CD4-positive, alpha-beta memory T cell (primary cell): ENCODE data around the gene IFNA13. TPM values are rescaled to one million over a fixed set of nuclear protein-coding genes. Genes with fewer than 3 reads are reported as not detected.

Experiments
- CTCF ChIA-PET: fragments of 350-600 bp; sonication (Branson Sonifier 250); formaldehyde crosslinking; loops from one replicate; lab custom pipeline; 2021; ENCODE audit warnings: inconsistent platforms; ENCODE audit not compliant: partially characterized antibody; lab: Charles Lee
- POLR2A ChIA-PET: fragments of 350-600 bp; sonication (Branson Sonifier 250); formaldehyde crosslinking; loops from one replicate; lab custom pipeline; 2021; ENCODE audit not compliant: partially characterized antibody; lab: Charles Lee
- DNase-seq, 5 donors: peaks; one replicate each; pipeline versions ENCODE4 v3.0.0 to v3.0.0-alpha.2; 2020 to 2022; ENCODE audit warnings: mixed read lengths in 1 of 5
- H3K27ac ChIP-seq: one replicate; pipeline ENCODE4 v1.7.0; 2013; ENCODE audit warnings: low read depth, low read length
- H3K27me3 ChIP-seq: 2 replicates; pipeline ENCODE4 v1.7.0; 2013; ENCODE audit warnings: mild to moderate bottlenecking, low read length, moderate library complexity; ENCODE audit not compliant: insufficient read depth
- H3K36me3 ChIP-seq: 2 replicates; pipeline ENCODE4 v1.7.0; 2013; ENCODE audit warnings: mild to moderate bottlenecking, low read length, moderate library complexity; ENCODE audit not compliant: insufficient read depth
- H3K4me1 ChIP-seq: 2 replicates; pipeline ENCODE4 v1.7.0; 2013; ENCODE audit warnings: mild to moderate bottlenecking, low read length, moderate library complexity; ENCODE audit not compliant: insufficient read depth
- H3K4me3 ChIP-seq, 2 donors: one replicate each; pipeline ENCODE4 v1.7.0; 2013; ENCODE audit warnings: low read length in 2 of 2, mild to moderate bottlenecking in 1 of 2
- H3K9me3 ChIP-seq, 2 donors: one replicate each; pipeline ENCODE4 v1.7.0; 2013; ENCODE audit warnings: low read length in 2 of 2, control low read depth in 1 of 2; ENCODE audit not compliant: control insufficient read depth in 1 of 2
- H3K27ac Mint-ChIP-seq, 7 donors: one replicate each; pipeline ENCODE4 v1.8.0; 2020 to 2021; ENCODE audit warnings: mixed read lengths in 7 of 7, mild to moderate bottlenecking in 6 of 7, inconsistent platforms in 3 of 7, moderate library complexity in 3 of 7
- H3K27me3 Mint-ChIP-seq, 2 donors: one replicate each; pipeline ENCODE4 v1.8.0; 2020 to 2021; ENCODE audit warnings: mixed read lengths in 2 of 2
- H3K36me3 Mint-ChIP-seq, 2 donors: one replicate each; pipeline ENCODE4 v1.8.0; 2020 to 2021; ENCODE audit warnings: mixed read lengths in 2 of 2, inconsistent platforms in 1 of 2, mild to moderate bottlenecking in 1 of 2
- H3K4me1 Mint-ChIP-seq, 4 donors: one replicate each; pipeline ENCODE4 v1.8.0; 2020 to 2021; ENCODE audit warnings: mixed read lengths in 4 of 4, mild to moderate bottlenecking in 1 of 4
- H3K4me3 Mint-ChIP-seq, 8 donors: one replicate each; pipeline ENCODE4 v1.8.0; 2020 to 2021; ENCODE audit warnings: mixed read lengths in 8 of 8, mild to moderate bottlenecking in 7 of 8, moderate library complexity in 6 of 8, inconsistent platforms in 3 of 8
- H3K9me3 Mint-ChIP-seq, 8 donors: one replicate each; pipeline ENCODE4 v1.8.0; 2020 to 2021; ENCODE audit warnings: mixed read lengths in 8 of 8, mild to moderate bottlenecking in 5 of 8, inconsistent platforms in 3 of 8, moderate library complexity in 1 of 8
- intact Hi-C: fragments of 100-400 bp; cut with micrococcal nuclease; formaldehyde crosslinking; loops from one replicate; pipeline ENCODE4 v1.15.1; 2023
- polyA plus RNA-seq, 2 donors: library from polyadenylated mRNA; unstranded; fragments of 300-500 nt; fragmentation: Illumina TruSeq; gene quantifications; one replicate each; pipeline ENCODE4 v1.2.3, GENCODE V29; 2021
- total RNA-seq, 2 experiments: library from RNA; stranded (reverse); gene quantifications; one replicate each; pipeline ENCODE4 v1.2.3, GENCODE V29; 2021

IFNA13 gene
- total and polyA plus RNA-seq, 4 experiments from 2014 or later, result not detected

DNA sequence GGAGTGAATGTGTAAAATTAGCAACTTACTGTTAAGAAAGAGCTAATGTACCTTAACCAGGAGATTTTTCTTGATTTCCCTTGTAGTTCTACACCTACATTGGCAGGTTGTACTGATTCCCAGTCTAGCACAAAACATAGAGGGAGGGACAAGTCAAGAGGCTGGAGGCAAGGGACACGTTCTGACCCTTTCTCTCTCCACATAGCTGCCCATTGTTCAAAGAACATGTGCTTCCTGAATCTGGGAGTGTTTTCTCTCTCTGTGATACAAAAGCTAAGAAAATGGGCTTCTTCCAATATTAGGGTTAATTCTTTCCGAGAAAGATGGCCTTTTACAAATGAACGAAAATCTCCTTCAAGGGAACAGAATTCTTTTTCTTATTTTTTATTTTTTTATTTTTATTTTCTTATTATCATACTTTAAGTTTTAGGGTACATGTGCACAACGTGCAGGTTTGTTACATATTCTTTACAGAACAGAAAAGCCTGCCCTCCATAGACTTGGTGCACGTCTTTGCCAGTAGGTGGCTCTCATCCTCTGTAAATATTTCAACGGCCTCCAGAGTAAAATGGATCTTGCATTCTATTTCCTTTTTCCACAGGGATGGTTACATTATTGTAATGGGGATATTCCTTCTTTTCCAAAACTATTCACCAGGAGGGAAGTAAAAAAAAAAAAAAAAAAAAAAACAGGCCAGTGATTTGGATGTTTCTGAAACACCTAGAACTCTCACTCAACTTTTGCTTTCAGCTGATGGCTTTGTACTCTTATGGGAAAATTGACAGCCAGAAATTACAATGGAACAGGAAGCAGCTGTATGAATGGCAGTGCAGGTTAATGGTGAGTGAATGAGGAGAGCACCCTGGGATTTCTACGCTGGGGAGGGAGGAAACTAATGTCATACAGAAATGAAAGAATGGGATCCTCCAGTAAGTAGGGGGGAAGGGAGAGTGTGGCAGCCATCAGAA is 49.6 kb downstream of the IFNA13 start:
- CTCF ChIA-PET, result interaction anchor here (0.6 to 12.4 kb wide), 24 partner anchors 8 to 1208 kb away, joined by 3 to 227 read pairs (median 4); partner anchors contain the start of gene KLHL9
- Histone ChIP-seq H3K27ac (no peak overlapping the region), H3K36me3 (no peaks in the 10 kb centered on the region), H3K4me3 (no peak overlapping the region), H3K9me3 (no peaks in the 10 kb centered on the region), H3K27me3 (no peaks in the 10 kb centered on the region), H3K4me1 (no peaks in the 10 kb centered on the region)
- Mint-ChIP-seq H3K27ac (peak overlapping the region in 6 of 7 donors; percentile 17 to 87 (median 70)), H3K27me3 (no peaks in the 10 kb centered on the region), H3K36me3 (peaks cover 6 to 23% of the 10 kb centered on the region in 2 donors), H3K4me1 (peaks cover 0 to 5% (median 3%) of the 10 kb centered on the region in 4 donors), H3K9me3 (no peaks in the 10 kb centered on the region), H3K4me3 (no peak overlapping the region)
- POLR2A ChIA-PET, result interaction anchor here (0.6 to 1.5 kb wide), 3 partner anchors 16 to 319 kb away, joined by 3 to 5 read pairs (median 4); no protein-coding TSS in a partner anchor
- peak; percentile 17 to 40 (median 33) for DNase-seq
- intact Hi-C loops, result loop anchor here (1.0 to 2.0 kb wide), 4 partner anchors 78 to 471 kb away; no protein-coding TSS in a partner anchor

Other genes starting within 250 kb of the IFNA13 start
- gene IFNW1, start 226.2 kb downstream of the IFNA13 start, total RNA-seq, result not detected
- not detected for gene IFNW1, start 226.2 kb downstream of the IFNA13 start, polyA plus RNA-seq
- not detected for gene IFNA21, start 201.4 kb downstream of the IFNA13 start, total RNA-seq
- not detected for gene IFNA21, start 201.4 kb downstream of the IFNA13 start, polyA plus RNA-seq
- gene IFNA4, start 180.5 kb downstream of the IFNA13 start, total RNA-seq, result not detected
- not detected for gene IFNA4, start 180.5 kb downstream of the IFNA13 start, polyA plus RNA-seq
- not detected for gene IFNA7, start 165.9 kb downstream of the IFNA13 start, total RNA-seq
- not detected for gene IFNA7, start 165.9 kb downstream of the IFNA13 start, polyA plus RNA-seq
- gene IFNA10, start 160.9 kb downstream of the IFNA13 start, total RNA-seq, result not detected
- gene IFNA10, start 160.9 kb downstream of the IFNA13 start, polyA plus RNA-seq, result not detected
- gene IFNA16, start 150.7 kb downstream of the IFNA13 start, total RNA-seq, result not detected
- gene IFNA16, start 150.7 kb downstream of the IFNA13 start, polyA plus RNA-seq, result not detected
- not detected for gene IFNA17, start 139.8 kb downstream of the IFNA13 start, total RNA-seq
- not detected for gene IFNA17, start 139.8 kb downstream of the IFNA13 start, polyA plus RNA-seq
- gene IFNA14, start 128.1 kb downstream of the IFNA13 start, total RNA-seq, result not detected
- not detected for gene IFNA14, start 128.1 kb downstream of the IFNA13 start, polyA plus RNA-seq
- not detected for gene IFNA5, start 62.7 kb downstream of the IFNA13 start, total RNA-seq
- not detected for gene IFNA5, start 62.7 kb downstream of the IFNA13 start, polyA plus RNA-seq
- 10 to 100 TPM; 38.7 to 40.1 TPM for gene KLHL9, start 32.7 kb downstream of the IFNA13 start, total RNA-seq
- gene KLHL9, start 32.7 kb downstream of the IFNA13 start, polyA plus RNA-seq, result 10 to 100 TPM; 14.3 to 18.1 TPM
- not detected for gene IFNA6, start 17.2 kb downstream of the IFNA13 start, total RNA-seq
- gene IFNA6, start 17.2 kb downstream of the IFNA13 start, polyA plus RNA-seq, result not detected
- not detected for gene IFNA2, start 17.3 kb upstream of the IFNA13 start, total RNA-seq
- not detected for gene IFNA2, start 17.3 kb upstream of the IFNA13 start, polyA plus RNA-seq
- not detected for gene IFNA8, start 41.1 kb upstream of the IFNA13 start, total RNA-seq
- gene IFNA8, start 41.1 kb upstream of the IFNA13 start, polyA plus RNA-seq, result not detected
- gene IFNA1, start 72.4 kb upstream of the IFNA13 start, total RNA-seq, result not detected
- gene IFNA1, start 72.4 kb upstream of the IFNA13 start, polyA plus RNA-seq, result not detected
- not detected for gene IFNE, start 114.3 kb upstream of the IFNA13 start, total RNA-seq
- gene IFNE, start 114.3 kb upstream of the IFNA13 start, polyA plus RNA-seq, result not detected